DMS79 (cell line): ENCODE results near the gene PCSK6.
"Not testable (repeated sequence)": the region's sequence is repeated elsewhere in the genome, so short reads cannot be mapped to it uniquely, and the experiment has no call there.

Experiments used
- DNase-seq: peaks from one replicate; lab custom pipeline; 2025; lab: John Stamatoyannopoulos, UW

PCSK6 gene

DNA sequence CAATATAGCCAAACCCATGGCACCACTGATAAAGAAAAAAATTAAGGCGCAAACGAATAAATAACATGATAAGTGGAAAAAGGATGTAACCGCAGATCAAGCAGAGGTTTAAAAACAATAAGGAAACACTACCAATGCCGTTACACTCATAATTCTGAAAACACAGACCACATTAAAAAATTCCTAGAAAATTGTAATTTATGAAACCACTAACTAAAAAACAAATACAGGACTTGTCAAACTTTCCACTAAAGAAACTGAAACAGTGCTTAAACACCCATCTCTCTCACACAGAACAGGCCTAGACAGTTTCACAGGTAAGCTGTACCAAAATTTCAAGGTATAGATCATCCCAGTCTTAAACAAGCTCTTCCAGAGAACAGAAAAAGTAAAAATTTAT, 28.4 kb downstream of the PCSK6 start:
- DNase-seq: no peak

GRCh38 chr15:101459579-101460300, 29.8 kb downstream of the PCSK6 start:
- no peak for DNase-seq

GRCh38 chr15:101458908-101459578, 30.5 kb downstream of the PCSK6 start:
- no peak for DNase-seq

- DNase-seq: no peak
These were observed 31.2 kb downstream of the PCSK6 start for GRCh38 chr15:101458158-101458900.

GRCh38 chr15:101457696-101458095, 31.8 kb downstream of the PCSK6 start:
- no peak for DNase-seq

GRCh38 chr15:101456057-101456739, 33.3 kb downstream of the PCSK6 start:
- no peak for DNase-seq

GRCh38 chr15:101455291-101456025, 34.0 kb downstream of the PCSK6 start:
- DNase-seq: no peak

DNA sequence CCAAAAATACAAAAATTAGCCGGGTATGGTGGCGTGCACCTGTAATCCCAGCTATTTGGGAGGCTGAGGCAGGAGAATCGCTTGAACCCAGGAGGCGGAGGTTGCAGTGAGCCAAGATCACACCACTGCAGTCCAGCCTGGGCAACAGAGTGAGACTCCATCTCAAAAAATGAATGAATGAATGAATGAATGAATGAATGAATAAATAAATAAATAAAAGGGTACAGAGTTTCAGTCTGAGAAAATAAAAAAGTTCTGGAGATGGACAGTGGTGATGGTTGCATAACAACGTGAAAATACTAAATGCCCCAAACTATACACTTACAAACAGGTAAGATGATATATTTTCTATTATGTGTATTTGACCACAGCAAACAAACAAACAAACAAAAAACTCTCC, 34.7 kb downstream of the PCSK6 start:
- not testable (repeated sequence) for DNase-seq

- no peak for DNase-seq
These were observed 35.1 kb downstream of the PCSK6 start for GRCh38 chr15:101454365-101454764.

GRCh38 chr15:101453123-101454120, 36.1 kb downstream of the PCSK6 start:
- DNase-seq: no peak

- no peak for DNase-seq
These were observed 36.9 kb downstream of the PCSK6 start for GRCh38 chr15:101452572-101452971.

DNA sequence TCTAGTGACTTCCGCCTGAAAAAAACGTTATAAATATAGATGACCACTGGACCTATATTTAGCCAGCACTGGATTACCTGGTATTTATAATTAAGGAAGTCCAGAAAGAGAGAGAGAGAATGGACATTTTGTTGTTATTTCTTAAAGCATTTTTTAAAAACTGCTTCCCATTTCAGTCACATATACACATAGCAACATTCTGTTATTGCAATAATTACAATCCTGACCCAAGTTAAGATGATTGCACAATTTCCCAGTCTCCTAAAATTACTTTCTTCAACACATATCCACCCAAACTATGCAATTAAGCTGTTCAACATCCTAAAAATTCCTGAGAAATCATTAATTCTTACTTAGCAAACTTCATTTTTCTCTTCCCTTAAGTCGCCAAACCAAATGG, 37.7 kb downstream of the PCSK6 start:
- DNase-seq: no peak

DNA sequence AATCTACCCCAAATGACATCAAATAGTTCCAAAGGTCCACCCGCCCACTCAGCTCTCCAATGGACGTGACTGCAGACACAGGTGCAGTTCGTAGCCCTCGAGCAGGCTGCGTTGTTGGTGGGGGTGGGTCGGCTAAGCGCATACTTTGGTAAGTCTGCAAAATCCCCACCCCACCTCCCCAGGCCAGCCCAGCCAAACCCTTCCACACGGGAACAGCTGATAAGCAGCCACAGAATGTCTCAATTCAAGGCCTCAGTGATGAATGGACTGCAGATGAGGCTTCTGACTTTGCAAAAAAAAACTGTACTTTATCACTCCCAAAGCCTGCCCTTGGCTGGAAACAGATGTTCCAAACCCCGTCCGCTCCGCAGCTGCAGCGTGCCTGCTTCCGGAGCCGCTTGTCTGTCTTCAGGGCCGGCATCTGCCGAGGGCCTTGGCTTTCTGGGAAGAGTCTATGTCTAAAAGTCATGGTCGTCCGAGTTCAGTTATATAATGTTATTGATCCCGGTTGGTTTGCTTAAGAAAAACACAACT, 38.2 kb downstream of the PCSK6 start:
- DNase-seq: no peak

GRCh38 chr15:101450403-101451265, 38.9 kb downstream of the PCSK6 start:
- no peak for DNase-seq

DNA sequence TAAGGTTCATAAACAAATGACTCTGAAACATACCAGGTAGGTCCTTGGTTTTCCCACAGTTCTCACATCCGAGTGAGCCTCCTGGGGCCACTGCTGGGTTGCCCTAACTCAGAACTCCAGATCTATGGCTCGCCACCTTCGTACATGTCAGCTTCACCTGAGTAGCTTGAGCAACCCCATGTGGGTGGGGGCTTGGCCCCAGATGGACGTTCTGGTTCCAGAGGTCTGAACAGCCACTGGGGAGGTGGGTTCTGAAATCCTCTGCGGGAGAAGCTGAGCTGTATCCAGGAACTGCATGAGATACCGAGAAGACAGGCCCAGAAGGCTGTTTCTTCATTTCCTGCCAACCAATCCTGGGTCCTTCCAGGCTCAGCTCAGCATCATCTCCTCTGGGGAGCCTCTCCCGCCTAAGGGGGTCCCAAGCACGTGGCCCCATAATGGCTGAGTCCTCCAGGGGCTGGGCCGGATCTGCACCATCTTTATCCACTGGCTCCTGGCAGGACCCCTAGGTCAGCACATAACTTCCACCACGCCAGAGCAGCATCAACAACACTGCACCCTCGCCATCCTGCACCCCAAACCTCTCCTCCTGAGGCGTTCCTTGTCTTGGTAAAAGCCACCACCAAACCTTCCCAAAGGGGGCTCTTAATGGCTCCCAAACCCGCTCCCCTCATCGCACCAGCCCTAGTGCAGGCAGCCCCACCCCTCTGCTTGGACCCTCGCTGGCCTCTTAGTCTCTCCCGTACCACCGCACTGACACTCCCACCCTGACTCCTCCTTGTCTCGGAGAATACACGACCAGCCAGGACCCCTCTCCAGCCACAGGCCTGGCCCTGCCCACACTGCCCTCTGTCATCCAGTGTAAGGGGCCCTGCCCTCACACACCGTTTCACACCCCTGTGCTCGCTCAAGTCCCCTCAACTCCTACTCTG, 39.8 kb downstream of the PCSK6 start:
- DNase-seq: no peak

GRCh38 chr15:101448336-101448735, 41.2 kb downstream of the PCSK6 start:
- no peak for DNase-seq

DNA sequence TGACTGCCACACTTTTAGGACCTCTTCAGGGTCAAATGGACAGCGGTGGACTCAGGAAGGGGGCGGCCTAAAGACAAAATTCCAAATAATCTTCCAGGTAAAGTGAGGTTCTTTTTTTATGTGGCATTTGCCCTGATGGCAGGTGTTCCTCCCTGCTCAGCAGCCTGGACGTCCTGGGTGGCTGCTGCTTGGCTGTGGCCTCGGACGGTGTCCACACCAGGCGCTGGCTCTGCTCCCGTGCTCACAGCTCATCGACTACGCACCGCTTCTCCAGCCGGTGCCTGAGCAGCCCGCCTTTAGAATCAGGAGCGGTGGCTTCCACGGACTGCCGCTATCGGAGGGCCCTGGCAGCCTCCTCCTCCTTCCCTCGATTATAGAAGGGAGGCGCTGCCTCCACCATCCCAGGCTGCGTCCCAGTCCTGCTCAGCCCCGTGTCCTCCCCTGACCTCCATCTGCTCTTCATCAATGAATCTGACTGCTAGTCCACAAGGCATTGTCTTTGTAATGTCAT, 41.9 kb downstream of the PCSK6 start:
- DNase-seq: no peak

- DNase-seq: no peak
These were observed 42.4 kb downstream of the PCSK6 start for GRCh38 chr15:101447168-101447533.
